Measurements from ENCODE around the gene MLLT6.

Gene MLLT6

DNA sequence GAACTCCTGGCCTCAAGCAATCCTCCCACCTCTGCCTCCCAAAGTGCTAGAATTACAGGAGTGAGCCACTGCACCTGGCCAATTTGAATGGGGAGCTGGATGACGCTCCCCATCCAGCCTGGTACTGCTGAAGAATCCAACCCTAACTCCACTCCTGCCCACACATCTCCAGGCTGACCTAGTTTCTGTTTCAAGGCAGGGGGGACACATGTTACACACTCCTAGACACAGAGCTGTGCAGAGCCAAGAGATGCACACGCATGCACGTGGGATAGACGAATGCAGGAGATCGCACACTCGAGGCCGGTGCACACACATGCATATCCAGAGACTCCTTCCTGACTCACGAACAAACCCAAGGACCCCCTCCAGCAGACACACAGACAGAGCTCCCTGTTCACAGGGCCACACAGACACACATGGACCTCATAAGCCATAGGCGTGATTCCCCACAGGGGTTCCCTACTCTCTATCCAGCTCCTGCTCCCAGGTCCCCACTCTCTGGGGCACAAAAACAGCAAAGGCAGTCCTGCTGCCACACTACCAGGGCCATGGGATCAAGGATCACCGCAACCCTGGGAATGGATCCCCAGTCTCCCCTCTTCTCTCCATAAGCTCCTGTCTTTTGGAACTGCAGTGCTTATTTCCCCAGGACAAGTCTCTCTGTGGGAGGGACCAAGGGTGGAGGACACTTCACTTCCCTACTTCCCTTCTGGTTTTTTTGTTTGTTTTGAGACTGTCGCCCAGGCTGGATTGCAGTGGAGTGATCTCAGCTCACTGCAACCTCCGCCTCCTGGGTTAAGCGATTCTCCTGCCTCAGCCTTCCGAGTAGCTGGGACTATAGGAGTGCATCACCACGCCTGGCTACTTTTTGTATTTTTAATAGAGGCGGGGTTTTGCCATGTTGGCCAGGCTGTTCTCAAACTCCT lies 44.7 kb upstream of the MLLT6 start:
- H3K27ac ChIP-seq (ENCODE audit: low read length) = no peak overlapping the region
- H3K9ac ChIP-seq (ENCODE audit: low read length) = no peak overlapping the region
- no peaks in the 10 kb centered on the region for H4K20me1 ChIP-seq (ENCODE audit: insufficient read depth, low read length)
- TF ChIP-seq EZH2 (optimal IDR thresholded peaks at IDR 0.05; ENCODE audit: low read depth, low read length) (no peak), EZH2phosphoT487 (IDR thresholded peaks at IDR 0.05; ENCODE audit: low read length) (no peak)
- TF ChIP-seq, protein P1, sequence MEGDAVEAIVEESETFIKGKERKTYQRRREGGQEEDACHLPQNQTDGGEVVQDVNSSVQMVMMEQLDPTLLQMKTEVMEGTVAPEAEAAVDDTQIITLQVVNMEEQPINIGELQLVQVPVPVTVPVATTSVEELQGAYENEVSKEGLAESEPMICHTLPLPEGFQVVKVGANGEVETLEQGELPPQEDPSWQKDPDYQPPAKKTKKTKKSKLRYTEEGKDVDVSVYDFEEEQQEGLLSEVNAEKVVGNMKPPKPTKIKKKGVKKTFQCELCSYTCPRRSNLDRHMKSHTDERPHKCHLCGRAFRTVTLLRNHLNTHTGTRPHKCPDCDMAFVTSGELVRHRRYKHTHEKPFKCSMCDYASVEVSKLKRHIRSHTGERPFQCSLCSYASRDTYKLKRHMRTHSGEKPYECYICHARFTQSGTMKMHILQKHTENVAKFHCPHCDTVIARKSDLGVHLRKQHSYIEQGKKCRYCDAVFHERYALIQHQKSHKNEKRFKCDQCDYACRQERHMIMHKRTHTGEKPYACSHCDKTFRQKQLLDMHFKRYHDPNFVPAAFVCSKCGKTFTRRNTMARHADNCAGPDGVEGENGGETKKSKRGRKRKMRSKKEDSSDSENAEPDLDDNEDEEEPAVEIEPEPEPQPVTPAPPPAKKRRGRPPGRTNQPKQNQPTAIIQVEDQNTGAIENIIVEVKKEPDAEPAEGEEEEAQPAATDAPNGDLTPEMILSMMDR (IDR thresholded peaks at IDR 0.05; ENCODE audit: low read length) = no peak
- no peak overlapping the region for H2AFZ ChIP-seq (ENCODE audit: low read length)
- H3K4me2 ChIP-seq (ENCODE audit: low read depth, low read length) = no peak overlapping the region
- no peaks in the 10 kb centered on the region for H3K9me2 ChIP-seq (replicated peaks; ENCODE audit: insufficient read depth, low read length)
- H3K79me2 ChIP-seq (ENCODE audit: low read length) = no peaks in the 10 kb centered on the region
- no peak overlapping the region for H3K4me3 ChIP-seq (ENCODE audit: low read length)
- no peaks in the 10 kb centered on the region for H3K4me1 ChIP-seq (ENCODE audit: low read length)
- no peak for DNase-seq
- no peaks in the 10 kb centered on the region for H3F3A ChIP-seq (ENCODE audit: insufficient read depth, low read length)
- H3K36me3 ChIP-seq (replicated peaks; ENCODE audit: insufficient read depth, low read length) = no peaks in the 10 kb centered on the region
- no peaks in the 10 kb centered on the region for H3K9me3 ChIP-seq (replicated peaks; ENCODE audit: insufficient read depth, low read length)
- no peaks in the 10 kb centered on the region for H3K27me3 ChIP-seq (replicated peaks; ENCODE audit: insufficient read depth, low read length)

DNA sequence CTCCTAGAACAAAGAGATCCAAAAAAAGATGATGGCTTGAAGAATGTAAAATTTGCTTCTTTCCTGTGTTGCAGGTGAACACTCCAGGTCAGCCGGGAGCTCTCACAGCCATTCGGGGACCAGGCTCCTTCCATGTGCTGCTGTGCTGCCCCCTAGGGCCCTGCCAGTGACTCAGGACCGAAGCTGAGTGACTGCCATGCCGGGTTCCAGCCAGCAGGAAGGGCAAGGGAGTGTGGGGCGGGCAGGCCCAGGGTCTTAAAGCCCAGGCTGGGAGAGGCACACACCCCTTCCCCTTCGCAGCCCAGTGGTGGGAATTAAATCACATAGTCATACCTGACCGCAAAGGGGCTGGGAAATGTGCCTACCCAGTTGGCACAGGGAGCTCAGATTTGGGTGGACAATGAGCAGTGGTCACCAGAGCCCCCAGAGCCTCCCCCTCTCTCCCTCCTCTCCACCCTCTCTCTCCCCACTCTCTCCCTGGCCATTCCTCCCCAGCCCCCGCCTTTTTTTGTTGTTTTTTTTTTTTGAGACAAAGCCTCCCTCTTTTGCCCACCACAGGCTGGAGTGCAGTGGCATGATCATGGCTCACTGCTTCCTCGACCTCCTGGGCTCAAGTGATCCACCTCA lies 41.8 kb upstream of the MLLT6 start:
- no peak overlapping the region for H3K9ac ChIP-seq (ENCODE audit: low read length)
- H3K9me2 ChIP-seq (replicated peaks; ENCODE audit: insufficient read depth, low read length) = no peaks in the 10 kb centered on the region
- H3K79me2 ChIP-seq (ENCODE audit: low read length) = no peaks in the 10 kb centered on the region
- no peaks in the 10 kb centered on the region for H3K4me1 ChIP-seq (ENCODE audit: low read length)
- H3F3A ChIP-seq (ENCODE audit: insufficient read depth, low read length) = no peaks in the 10 kb centered on the region
- no peaks in the 10 kb centered on the region for H3K36me3 ChIP-seq (replicated peaks; ENCODE audit: insufficient read depth, low read length)
- H3K27me3 ChIP-seq (replicated peaks; ENCODE audit: insufficient read depth, low read length) = peaks cover 4% of the 10 kb centered on the region
- no peak overlapping the region for H3K4me2 ChIP-seq (ENCODE audit: low read depth, low read length)
- no peak overlapping the region for H3K4me3 ChIP-seq (ENCODE audit: low read length)
- H4K20me1 ChIP-seq (ENCODE audit: insufficient read depth, low read length) = no peaks in the 10 kb centered on the region
- H3K27ac ChIP-seq (ENCODE audit: low read length) = no peak overlapping the region
- peak; percentile 71 for DNase-seq
- H2AFZ ChIP-seq (ENCODE audit: low read length) = no peak overlapping the region
- TF ChIP-seq, protein P1 (IDR thresholded peaks at IDR 0.05; ENCODE audit: low read length) = peak; percentile 93
- TF ChIP-seq EZH2 (optimal IDR thresholded peaks at IDR 0.05; ENCODE audit: low read depth, low read length) (no peak), EZH2phosphoT487 (IDR thresholded peaks at IDR 0.05; ENCODE audit: low read length) (no peak)
- no peaks in the 10 kb centered on the region for H3K9me3 ChIP-seq (replicated peaks; ENCODE audit: insufficient read depth, low read length)

DNA sequence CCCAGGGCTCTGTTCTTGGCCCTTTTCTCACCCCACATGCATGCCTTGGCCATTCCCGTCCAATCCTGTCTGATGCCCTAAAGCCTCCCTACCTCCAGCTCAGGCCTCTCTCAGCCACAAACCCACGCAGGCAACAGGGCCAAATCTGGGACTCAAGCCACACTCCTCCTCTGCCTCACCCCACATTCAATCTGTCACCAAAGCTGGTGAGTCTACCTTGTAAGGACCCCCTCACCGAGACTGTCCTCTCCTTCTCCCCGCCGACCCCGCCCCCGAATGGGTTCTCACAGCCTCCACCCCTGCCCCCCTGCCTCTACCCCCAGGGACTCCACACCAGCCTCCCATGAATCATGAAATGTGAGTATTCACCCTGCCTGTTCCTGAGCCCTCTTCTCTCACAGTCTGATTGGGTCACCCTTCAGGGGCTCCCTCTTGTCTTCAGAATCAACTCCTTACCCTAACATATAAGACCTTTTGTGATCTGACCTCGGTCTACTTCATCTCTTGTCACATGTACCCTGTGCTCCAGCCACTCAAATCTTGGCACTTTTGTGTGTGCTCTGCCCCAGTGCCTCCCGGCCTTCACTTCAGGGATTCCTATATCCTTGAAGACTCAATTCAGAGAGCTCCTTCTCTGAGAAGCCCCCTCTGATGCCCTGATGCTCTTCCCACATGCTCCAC lies 41.0 kb upstream of the MLLT6 start:
- Histone ChIP-seq H3K9me3 (replicated peaks; ENCODE audit: insufficient read depth, low read length) (no peaks in the 10 kb centered on the region), H3K4me1 (ENCODE audit: low read length) (no peaks in the 10 kb centered on the region), H3K79me2 (ENCODE audit: low read length) (no peaks in the 10 kb centered on the region), H3K9ac (ENCODE audit: low read length) (no peak overlapping the region), H3F3A (ENCODE audit: insufficient read depth, low read length) (no peaks in the 10 kb centered on the region), H3K36me3 (replicated peaks; ENCODE audit: insufficient read depth, low read length) (no peaks in the 10 kb centered on the region), H3K4me3 (ENCODE audit: low read length) (no peak overlapping the region), H2AFZ (ENCODE audit: low read length) (no peak overlapping the region), H3K27ac (ENCODE audit: low read length) (no peak overlapping the region), H3K9me2 (replicated peaks; ENCODE audit: insufficient read depth, low read length) (no peaks in the 10 kb centered on the region), H3K4me2 (ENCODE audit: low read depth, low read length) (no peak overlapping the region), H4K20me1 (ENCODE audit: insufficient read depth, low read length) (no peaks in the 10 kb centered on the region), H3K27me3 (replicated peaks; ENCODE audit: insufficient read depth, low read length) (peaks cover 13% of the 10 kb centered on the region)
- DNase-seq = no peak
- TF ChIP-seq, protein P1 (IDR thresholded peaks at IDR 0.05; ENCODE audit: low read length) = no peak
- TF ChIP-seq EZH2 (optimal IDR thresholded peaks at IDR 0.05; ENCODE audit: low read depth, low read length) (no peak), EZH2phosphoT487 (IDR thresholded peaks at IDR 0.05; ENCODE audit: low read length) (no peak)
